Measurements from ENCODE around the gene TM4SF20. TPM values are rescaled to one million over a fixed set of nuclear protein-coding genes. Genes with fewer than 3 reads are reported as not detected.

Gene TM4SF20
- total and polyA plus RNA-seq, 10 of the 15 experiments (the other 5 are each of a cell fraction or from before 2014, with no cell fraction given) = 0.04 to 0.07 TPM; not detected in 8

DNA sequence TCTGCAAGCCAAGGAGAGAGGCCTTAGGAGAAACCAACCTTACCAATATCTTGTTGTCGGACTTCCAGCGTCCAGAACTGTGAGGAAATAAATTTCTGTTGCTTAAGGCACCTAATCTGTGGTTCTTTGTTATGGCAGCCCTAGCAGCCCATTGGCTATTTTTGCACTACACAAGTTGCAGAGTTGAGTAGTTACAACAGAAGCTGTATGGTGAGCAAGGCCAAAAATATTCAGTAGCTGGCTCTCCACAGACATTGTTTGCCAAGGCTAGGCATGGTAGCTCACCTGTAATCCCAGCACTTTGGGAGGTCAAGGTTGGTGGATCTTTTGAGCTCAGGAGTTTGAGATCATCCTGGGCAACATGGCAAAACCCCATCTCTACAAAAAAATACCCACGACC, 35.7 kb upstream of the TM4SF20 start:
- Histone ChIP-seq H3K36me3 (ENCODE audit: control insufficient read depth in 2 of 2, insufficient read depth in 2 of 2, low read length in 1 of 2) (no peaks in the 10 kb centered on the region), H2AFZ (ENCODE audit: control insufficient read depth, low read depth, low read length) (no peak overlapping the region; the same call in 1 of the 2 replicates), H3K4me3 (no peak overlapping the region), H3K4me1 (ENCODE audit: control insufficient read depth, insufficient read depth, low read length) (peaks cover 34% of the 10 kb centered on the region), H3K27me3 (replicated peaks in 1 of 2; ENCODE audit: control insufficient read depth in 2 of 2, insufficient read depth in 2 of 2, low read length in 1 of 2) (no peaks in the 10 kb centered on the region), H3K4me2 (ENCODE audit: control insufficient read depth, insufficient read depth) (no peak overlapping the region), H3K79me2 (ENCODE audit: control insufficient read depth, insufficient read depth, low read length) (no peaks in the 10 kb centered on the region), H3K9me3 (replicated peaks; ENCODE audit: control insufficient read depth, insufficient read depth, low read length) (no peaks in the 10 kb centered on the region), H3K27ac (ENCODE audit: control insufficient read depth, insufficient read depth) (no peak overlapping the region), H4K20me1 (ENCODE audit: control insufficient read depth, insufficient read depth) (no peaks in the 10 kb centered on the region), H3K9ac (ENCODE audit: control insufficient read depth, insufficient read depth, low read length) (no peak overlapping the region)
- WGBS (ENCODE audit: insufficient coverage, insufficient replicate concordance, low lambda C conversion rate, missing lambda C conversion rate) = 96% methylated on average over 3 of the region's 3 CpGs
- ATAC-seq (no peak), FAIRE-seq (no peak), DNase-seq (ENCODE audit: low read depth, low spot score) (no peak)
- CTCF ChIA-PET = interaction anchor here (0.7 to 2.2 kb wide), 5 partner anchors 9 to 447 kb away, joined by 3 to 7 read pairs (median 3); no protein-coding TSS in a partner anchor
- POLR2A ChIA-PET = interaction anchor here (1.6 kb wide), 1 partner anchor 59 kb away, joined by 6 read pairs; no protein-coding TSS in a partner anchor
- no TSS peak for BruUV-seq (replicated peaks)
- SMC1A ChIA-PET (ENCODE audit: uncharacterized antibody, unreplicated experiment) = interaction anchor here (0.8 to 13.3 kb wide), 9 partner anchors 8 to 70 kb away, joined by 3 to 191 read pairs (median 6); no protein-coding TSS in a partner anchor
- intact Hi-C loops (cut with micrococcal nuclease; ENCODE audit: unreplicated experiment) = no loop called here
- RAD21 ChIA-PET (ENCODE audit: unreplicated experiment) = interaction anchor here (1.7 to 2.0 kb wide), 2 partner anchors 9 to 44 kb away, joined by 6 to 8 read pairs; no protein-coding TSS in a partner anchor
- in situ Hi-C loops (cut with MboI) = no loop called here
- TF ChIP-seq ZBTB40 (IDR thresholded peaks at IDR 0.05; ENCODE audit: borderline replicate concordance) (no peak), RUNX3 (IDR thresholded peaks at IDR 0.05; ENCODE audit: low read length) (no peak), CBX3 (IDR thresholded peaks at IDR 0.05; ENCODE audit: borderline replicate concordance, low read depth) (no peak), CHD1 (IDR thresholded peaks at IDR 0.05; ENCODE audit: low read depth, low read length) (no peak), CHD4 (IDR thresholded peaks at IDR 0.05) (no peak), NRF1 (conservative IDR thresholded peaks at IDR 0.05; ENCODE audit: low read depth, low read length) (no peak), ATF2 (IDR thresholded peaks at IDR 0.05; ENCODE audit: low read length) (no peak), HDAC2 (IDR thresholded peaks at IDR 0.05) (no peak), EED (IDR thresholded peaks at IDR 0.05; ENCODE audit: low read depth) (no peak)
- TF ChIP-seq, protein P1, sequence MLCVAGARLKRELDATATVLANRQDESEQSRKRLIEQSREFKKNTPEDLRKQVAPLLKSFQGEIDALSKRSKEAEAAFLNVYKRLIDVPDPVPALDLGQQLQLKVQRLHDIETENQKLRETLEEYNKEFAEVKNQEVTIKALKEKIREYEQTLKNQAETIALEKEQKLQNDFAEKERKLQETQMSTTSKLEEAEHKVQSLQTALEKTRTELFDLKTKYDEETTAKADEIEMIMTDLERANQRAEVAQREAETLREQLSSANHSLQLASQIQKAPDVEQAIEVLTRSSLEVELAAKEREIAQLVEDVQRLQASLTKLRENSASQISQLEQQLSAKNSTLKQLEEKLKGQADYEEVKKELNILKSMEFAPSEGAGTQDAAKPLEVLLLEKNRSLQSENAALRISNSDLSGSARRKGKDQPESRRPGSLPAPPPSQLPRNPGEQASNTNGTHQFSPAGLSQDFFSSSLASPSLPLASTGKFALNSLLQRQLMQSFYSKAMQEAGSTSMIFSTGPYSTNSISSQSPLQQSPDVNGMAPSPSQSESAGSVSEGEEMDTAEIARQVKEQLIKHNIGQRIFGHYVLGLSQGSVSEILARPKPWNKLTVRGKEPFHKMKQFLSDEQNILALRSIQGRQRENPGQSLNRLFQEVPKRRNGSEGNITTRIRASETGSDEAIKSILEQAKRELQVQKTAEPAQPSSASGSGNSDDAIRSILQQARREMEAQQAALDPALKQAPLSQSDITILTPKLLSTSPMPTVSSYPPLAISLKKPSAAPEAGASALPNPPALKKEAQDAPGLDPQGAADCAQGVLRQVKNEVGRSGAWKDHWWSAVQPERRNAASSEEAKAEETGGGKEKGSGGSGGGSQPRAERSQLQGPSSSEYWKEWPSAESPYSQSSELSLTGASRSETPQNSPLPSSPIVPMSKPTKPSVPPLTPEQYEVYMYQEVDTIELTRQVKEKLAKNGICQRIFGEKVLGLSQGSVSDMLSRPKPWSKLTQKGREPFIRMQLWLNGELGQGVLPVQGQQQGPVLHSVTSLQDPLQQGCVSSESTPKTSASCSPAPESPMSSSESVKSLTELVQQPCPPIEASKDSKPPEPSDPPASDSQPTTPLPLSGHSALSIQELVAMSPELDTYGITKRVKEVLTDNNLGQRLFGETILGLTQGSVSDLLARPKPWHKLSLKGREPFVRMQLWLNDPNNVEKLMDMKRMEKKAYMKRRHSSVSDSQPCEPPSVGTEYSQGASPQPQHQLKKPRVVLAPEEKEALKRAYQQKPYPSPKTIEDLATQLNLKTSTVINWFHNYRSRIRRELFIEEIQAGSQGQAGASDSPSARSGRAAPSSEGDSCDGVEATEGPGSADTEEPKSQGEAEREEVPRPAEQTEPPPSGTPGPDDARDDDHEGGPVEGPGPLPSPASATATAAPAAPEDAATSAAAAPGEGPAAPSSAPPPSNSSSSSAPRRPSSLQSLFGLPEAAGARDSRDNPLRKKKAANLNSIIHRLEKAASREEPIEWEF (IDR thresholded peaks at IDR 0.05; ENCODE audit: insufficient replicate concordance, low read depth, low read length) = no peak
- TF ChIP-seq, protein P2, sequence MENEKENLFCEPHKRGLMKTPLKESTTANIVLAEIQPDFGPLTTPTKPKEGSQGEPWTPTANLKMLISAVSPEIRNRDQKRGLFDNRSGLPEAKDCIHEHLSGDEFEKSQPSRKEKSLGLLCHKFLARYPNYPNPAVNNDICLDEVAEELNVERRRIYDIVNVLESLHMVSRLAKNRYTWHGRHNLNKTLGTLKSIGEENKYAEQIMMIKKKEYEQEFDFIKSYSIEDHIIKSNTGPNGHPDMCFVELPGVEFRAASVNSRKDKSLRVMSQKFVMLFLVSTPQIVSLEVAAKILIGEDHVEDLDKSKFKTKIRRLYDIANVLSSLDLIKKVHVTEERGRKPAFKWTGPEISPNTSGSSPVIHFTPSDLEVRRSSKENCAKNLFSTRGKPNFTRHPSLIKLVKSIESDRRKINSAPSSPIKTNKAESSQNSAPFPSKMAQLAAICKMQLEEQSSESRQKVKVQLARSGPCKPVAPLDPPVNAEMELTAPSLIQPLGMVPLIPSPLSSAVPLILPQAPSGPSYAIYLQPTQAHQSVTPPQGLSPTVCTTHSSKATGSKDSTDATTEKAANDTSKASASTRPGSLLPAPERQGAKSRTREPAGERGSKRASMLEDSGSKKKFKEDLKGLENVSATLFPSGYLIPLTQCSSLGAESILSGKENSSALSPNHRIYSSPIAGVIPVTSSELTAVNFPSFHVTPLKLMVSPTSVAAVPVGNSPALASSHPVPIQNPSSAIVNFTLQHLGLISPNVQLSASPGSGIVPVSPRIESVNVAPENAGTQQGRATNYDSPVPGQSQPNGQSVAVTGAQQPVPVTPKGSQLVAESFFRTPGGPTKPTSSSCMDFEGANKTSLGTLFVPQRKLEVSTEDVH (IDR thresholded peaks at IDR 0.05; ENCODE audit: low read depth, partially characterized antibody) = no peak

Data from GM12878 (cell line).